ENCODE measurements around the gene SNED1.
"Not testable (repeated sequence)": the region's sequence is repeated elsewhere in the genome, so short reads cannot be mapped to it uniquely, and the experiment has no call there.

SNED1 gene

GRCh38 chr2:241095594-241096290, 97.3 kb downstream of the SNED1 start:
- H3K27me3 ChIP-seq (ENCODE audit: control insufficient read depth in 1 of 2, insufficient read depth in 2 of 2, low read length in 2 of 2) = no peaks in the 10 kb centered on the region
- peaks cover 4% of the 10 kb centered on the region for H3K4me1 ChIP-seq (ENCODE audit: insufficient read depth, low read length)
- no peaks in the 10 kb centered on the region for H3K9me3 ChIP-seq (ENCODE audit: low read length)
- H3K9ac ChIP-seq (ENCODE audit: low read length) = no peak overlapping the region
- H3K27ac ChIP-seq (ENCODE audit: low read depth, low read length) = no peak overlapping the region
- H3K4me3 ChIP-seq (ENCODE audit: low read depth in 1 of 2, low read length in 2 of 2) = no peak overlapping the region
- peaks cover 53% of the 10 kb centered on the region for H3K36me3 ChIP-seq (ENCODE audit: insufficient read depth, low read length)

- H3K27me3 ChIP-seq (ENCODE audit: control insufficient read depth in 1 of 2, insufficient read depth in 2 of 2, low read length in 2 of 2) = no peaks in the 10 kb centered on the region
- no peaks in the 10 kb centered on the region for H3K9me3 ChIP-seq (ENCODE audit: low read length)
- no peak overlapping the region for H3K4me3 ChIP-seq (ENCODE audit: low read depth in 1 of 2, low read length in 2 of 2)
- H3K4me1 ChIP-seq (ENCODE audit: insufficient read depth, low read length) = peaks cover 13% of the 10 kb centered on the region
- H3K27ac ChIP-seq (ENCODE audit: low read depth, low read length) = no peak overlapping the region
- no peak overlapping the region for H3K9ac ChIP-seq (ENCODE audit: low read length)
- H3K36me3 ChIP-seq (ENCODE audit: insufficient read depth, low read length) = peaks cover 46% of the 10 kb centered on the region
Measured at GRCh38 chr2:241096979-241097378, 98.6 kb downstream of the SNED1 start.

GRCh38 chr2:241099246-241099645, 100.8 kb downstream of the SNED1 start:
- no peak overlapping the region for H3K27ac ChIP-seq (ENCODE audit: low read depth, low read length)
- no peaks in the 10 kb centered on the region for H3K9me3 ChIP-seq (ENCODE audit: low read length)
- no peak overlapping the region for H3K9ac ChIP-seq (ENCODE audit: low read length)
- no peak overlapping the region for H3K4me3 ChIP-seq (ENCODE audit: low read depth in 1 of 2, low read length in 2 of 2)
- no peaks in the 10 kb centered on the region for H3K27me3 ChIP-seq (ENCODE audit: control insufficient read depth in 1 of 2, insufficient read depth in 2 of 2, low read length in 2 of 2)
- peaks cover 33% of the 10 kb centered on the region for H3K36me3 ChIP-seq (ENCODE audit: insufficient read depth, low read length)
- H3K4me1 ChIP-seq (ENCODE audit: insufficient read depth, low read length) = peaks cover 20% of the 10 kb centered on the region

- Histone ChIP-seq H3K36me3 (ENCODE audit: insufficient read depth, low read length) (peaks cover 6% of the 10 kb centered on the region), H3K9me3 (ENCODE audit: low read length) (no peaks in the 10 kb centered on the region), H3K27me3 (ENCODE audit: control insufficient read depth in 1 of 2, insufficient read depth in 2 of 2, low read length in 2 of 2) (no peaks in the 10 kb centered on the region), H3K4me3 (ENCODE audit: low read depth in 1 of 2, low read length in 2 of 2) (peak within 1 kb of the TSS; percentile 53 to 91), H3K4me1 (ENCODE audit: insufficient read depth, low read length) (peaks cover 20% of the 10 kb centered on the region), H3K9ac (ENCODE audit: low read length) (peak within 1 kb of the TSS; percentile 63), H3K27ac (ENCODE audit: low read depth, low read length) (peak within 1 kb of the TSS; percentile 54)
Measured at GRCh38 chr2:241102239-241102803, 103.9 kb downstream of the SNED1 start, which contains the start of gene MTERF4. TSS of gene MTERF4 (minus strand) at chr2:241102287. CDS start at chr2:241102273, 14 bp downstream.

GRCh38 chr2:241103176-241103595, 104.8 kb downstream of the SNED1 start:
- Histone ChIP-seq H3K36me3 (ENCODE audit: insufficient read depth, low read length) (no peaks in the 10 kb centered on the region), H3K4me3 (ENCODE audit: low read depth in 1 of 2, low read length in 2 of 2) (peak overlapping the region; percentile 53 to 91), H3K9ac (ENCODE audit: low read length) (peak overlapping the region; percentile 17), H3K9me3 (ENCODE audit: low read length) (no peaks in the 10 kb centered on the region), H3K27ac (ENCODE audit: low read depth, low read length) (no peak overlapping the region), H3K4me1 (ENCODE audit: insufficient read depth, low read length) (peaks cover 20% of the 10 kb centered on the region), H3K27me3 (ENCODE audit: control insufficient read depth in 1 of 2, insufficient read depth in 2 of 2, low read length in 2 of 2) (no peaks in the 10 kb centered on the region)

- not testable (repeated sequence) for H3K9me3 ChIP-seq (ENCODE audit: low read length); H3K36me3 ChIP-seq (ENCODE audit: insufficient read depth, low read length); H3K4me3 ChIP-seq (ENCODE audit: low read depth in 1 of 2, low read length in 2 of 2); H3K27ac ChIP-seq (ENCODE audit: low read depth, low read length); H3K9ac ChIP-seq (ENCODE audit: low read length); H3K27me3 ChIP-seq (ENCODE audit: control insufficient read depth in 1 of 2, insufficient read depth in 2 of 2, low read length in 2 of 2)
- peaks cover 20% of the 10 kb centered on the region for H3K4me1 ChIP-seq (ENCODE audit: insufficient read depth, low read length)
Measured at GRCh38 chr2:241104611-241105010, 106.2 kb downstream of the SNED1 start.

GRCh38 chr2:241105641-241106040, 107.2 kb downstream of the SNED1 start:
- H3K36me3 ChIP-seq (ENCODE audit: insufficient read depth, low read length) = no peaks in the 10 kb centered on the region
- no peak overlapping the region for H3K4me3 ChIP-seq (ENCODE audit: low read depth in 1 of 2, low read length in 2 of 2)
- no peaks in the 10 kb centered on the region for H3K9me3 ChIP-seq (ENCODE audit: low read length)
- H3K27ac ChIP-seq (ENCODE audit: low read depth, low read length) = no peak overlapping the region
- H3K9ac ChIP-seq (ENCODE audit: low read length) = no peak overlapping the region
- no peaks in the 10 kb centered on the region for H3K27me3 ChIP-seq (ENCODE audit: control insufficient read depth in 1 of 2, insufficient read depth in 2 of 2, low read length in 2 of 2)
- H3K4me1 ChIP-seq (ENCODE audit: insufficient read depth, low read length) = peaks cover 17% of the 10 kb centered on the region

GRCh38 chr2:241107031-241107783, 108.8 kb downstream of the SNED1 start:
- Histone ChIP-seq H3K9me3 (ENCODE audit: low read length) (no peaks in the 10 kb centered on the region), H3K4me1 (ENCODE audit: insufficient read depth, low read length) (peaks cover 8% of the 10 kb centered on the region), H3K27ac (ENCODE audit: low read depth, low read length) (no peak overlapping the region), H3K36me3 (ENCODE audit: insufficient read depth, low read length) (no peaks in the 10 kb centered on the region), H3K27me3 (ENCODE audit: control insufficient read depth in 1 of 2, insufficient read depth in 2 of 2, low read length in 2 of 2) (no peaks in the 10 kb centered on the region), H3K9ac (ENCODE audit: low read length) (no peak overlapping the region), H3K4me3 (ENCODE audit: low read depth in 1 of 2, low read length in 2 of 2) (no peak overlapping the region)

GRCh38 chr2:241108271-241109209, 110.1 kb downstream of the SNED1 start:
- Histone ChIP-seq H3K9ac (ENCODE audit: low read length) (no peak overlapping the region), H3K36me3 (ENCODE audit: insufficient read depth, low read length) (no peaks in the 10 kb centered on the region), H3K9me3 (ENCODE audit: low read length) (no peaks in the 10 kb centered on the region), H3K27ac (ENCODE audit: low read depth, low read length) (no peak overlapping the region), H3K4me3 (ENCODE audit: low read depth in 1 of 2, low read length in 2 of 2) (no peak overlapping the region), H3K27me3 (ENCODE audit: control insufficient read depth in 1 of 2, insufficient read depth in 2 of 2, low read length in 2 of 2) (no peaks in the 10 kb centered on the region), H3K4me1 (ENCODE audit: insufficient read depth, low read length) (no peaks in the 10 kb centered on the region)

GRCh38 chr2:241109210-241110088, 111.0 kb downstream of the SNED1 start:
- H3K9ac ChIP-seq (ENCODE audit: low read length) = no peak overlapping the region
- no peaks in the 10 kb centered on the region for H3K4me1 ChIP-seq (ENCODE audit: insufficient read depth, low read length)
- H3K27ac ChIP-seq (ENCODE audit: low read depth, low read length) = no peak overlapping the region
- H3K36me3 ChIP-seq (ENCODE audit: insufficient read depth, low read length) = no peaks in the 10 kb centered on the region
- H3K27me3 ChIP-seq (ENCODE audit: control insufficient read depth in 1 of 2, insufficient read depth in 2 of 2, low read length in 2 of 2) = no peaks in the 10 kb centered on the region
- H3K9me3 ChIP-seq (ENCODE audit: low read length) = no peaks in the 10 kb centered on the region
- H3K4me3 ChIP-seq (ENCODE audit: low read depth in 1 of 2, low read length in 2 of 2) = no peak overlapping the region

Data from muscle layer of colon (tissue), 2 donors.